Caco-2 (cell line): Measurements from ENCODE around the gene TAS2R20. TPM values are rescaled to one million over a fixed set of nuclear protein-coding genes. Genes with fewer than 3 reads are reported as not detected.
"Not testable (repeated sequence)": the region's sequence is repeated elsewhere in the genome, so short reads cannot be mapped to it uniquely, and the experiment has no call there.

Source experiments
- Bru-seq: library from RNA; stranded (reverse); fragments of 400-500 nt; gene quantifications from one replicate; lab custom pipeline; 2021; lab: Mats Ljungman, UMichigan
- BruChase-seq, 2 experiments: library from RNA; stranded (reverse); fragments of 400-500 nt; gene quantifications; one replicate each; lab custom pipeline; 2021; lab: Mats Ljungman, UMichigan
- BruUV-seq: library from RNA; stranded (reverse); fragments of 400-500 nt; replicated peaks from 2 replicates; lab custom pipeline; 2021; lab: Mats Ljungman, UMichigan
- CTCF ChIA-PET: fragments of 300-600 bp; sonication (Branson Sonifier 250); formaldehyde crosslinking; loops from one replicate; lab custom pipeline; 2022; ENCODE audit warnings: antibody characterized with exemption; lab: Charles Lee
- POLR2A ChIA-PET: fragments of 300-600 bp; sonication (Branson Sonifier 250); formaldehyde crosslinking; loops from one replicate; lab custom pipeline; 2022; ENCODE audit warnings: antibody characterized with exemption; lab: Charles Lee
- DNase-seq, 2 experiments: peaks; one replicate each; pipeline versions ENCODE4 v3.0.0 to v3.0.0-alpha.2; 2020 to 2022
- H3K27me3 ChIP-seq: replicated peaks from 2 replicates; pipeline ENCODE4 v1.6.0; 2011; ENCODE audit warnings: low read length; ENCODE audit not compliant: control insufficient read depth, insufficient read depth
- H3K36me3 ChIP-seq: 2 replicates; pipeline ENCODE4 v1.5.1; 2011; ENCODE audit warnings: low read length; ENCODE audit not compliant: control insufficient read depth, insufficient read depth
- H3K4me1 ChIP-seq: fragments of 250-450 bp; sonication (Bioruptor Pico); 2 replicates; pipeline ENCODE4 v1.5.1; 2020; ENCODE audit warnings: mild to moderate bottlenecking
- H3K4me3 ChIP-seq: 2 replicates; pipeline ENCODE4 v1.5.1; 2011; ENCODE audit warnings: low read depth, mild to moderate bottlenecking, control low read depth, low read length
- H3K9me3 ChIP-seq: fragments of 250-450 bp; sonication (Bioruptor Pico); 2 replicates; pipeline ENCODE4 v1.5.1; 2020; ENCODE audit warnings: mild to moderate bottlenecking, moderate library complexity
- H3K27ac Mint-ChIP-seq: one replicate; pipeline ENCODE4 v1.8.0; 2022; ENCODE audit warnings: mixed read lengths; ENCODE audit not compliant: unreplicated experiment
- H3K27me3 Mint-ChIP-seq: one replicate; pipeline ENCODE4 v1.8.0; 2022; ENCODE audit warnings: mixed read lengths; ENCODE audit not compliant: insufficient read depth, unreplicated experiment
- H3K36me3 Mint-ChIP-seq: one replicate; pipeline ENCODE4 v1.8.0; 2022; ENCODE audit warnings: mild to moderate bottlenecking, mixed read lengths; ENCODE audit not compliant: insufficient read depth, unreplicated experiment
- H3K4me1 Mint-ChIP-seq: one replicate; pipeline ENCODE4 v1.8.0; 2022; ENCODE audit warnings: low read depth, mixed read lengths; ENCODE audit not compliant: unreplicated experiment
- H3K4me3 Mint-ChIP-seq: one replicate; pipeline ENCODE4 v1.8.0; 2022; ENCODE audit warnings: mild to moderate bottlenecking, moderate library complexity, mixed read lengths; ENCODE audit not compliant: unreplicated experiment
- H3K9me3 Mint-ChIP-seq: one replicate; pipeline ENCODE4 v1.8.0; 2022; ENCODE audit warnings: mixed read lengths; ENCODE audit not compliant: unreplicated experiment
- intact Hi-C: fragments of 100-400 bp; cut with micrococcal nuclease; formaldehyde crosslinking; loops from one replicate; pipeline ENCODE4 v1.10.0; 2022; ENCODE audit not compliant: unreplicated experiment
- long read RNA-seq: library from polyadenylated mRNA; stranded (forward); transcript quantifications from one replicate; pipeline ENCODE4 v2.0.0, GENCODE V29; 2022
- total RNA-seq: library from RNA; stranded (reverse); gene quantifications from 2 replicates; pipeline ENCODE4 v1.2.3, GENCODE V29; 2022
- TF ChIP-seq, protein P1 (sequence below), 2 experiments: fragments of 200-600 bp in 1 of 2; IDR thresholded peaks; 1 replicate in 1 of 2; 2 replicates in 1 of 2; pipeline versions ENCODE4 v1.5.1 to v1.8.0; 2011 to 2022; ENCODE audit warnings: antibody characterized with exemption in 1 of 2, control low read depth in 1 of 2, inconsistent platforms in 1 of 2, low read depth in 1 of 2, low read length in 1 of 2, mild to moderate bottlenecking in 1 of 2, moderate library complexity in 1 of 2; ENCODE audit not compliant: insufficient read depth in 1 of 2, severe bottlenecking in 1 of 2, unreplicated experiment in 1 of 2

TAS2R20 gene, protein sequence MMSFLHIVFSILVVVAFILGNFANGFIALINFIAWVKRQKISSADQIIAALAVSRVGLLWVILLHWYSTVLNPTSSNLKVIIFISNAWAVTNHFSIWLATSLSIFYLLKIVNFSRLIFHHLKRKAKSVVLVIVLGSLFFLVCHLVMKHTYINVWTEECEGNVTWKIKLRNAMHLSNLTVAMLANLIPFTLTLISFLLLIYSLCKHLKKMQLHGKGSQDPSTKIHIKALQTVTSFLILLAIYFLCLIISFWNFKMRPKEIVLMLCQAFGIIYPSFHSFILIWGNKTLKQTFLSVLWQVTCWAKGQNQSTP
- total RNA-seq (2.2 and 3.8 TPM in 2 replicates), Bru-seq, nascent RNA (percentile 93 among the genes with signal in this experiment), BruChase-seq, experiment 1, labeled RNA remaining after a 2-hour chase (percentile 94 among the genes with signal in this experiment), BruChase-seq, experiment 2, labeled RNA remaining after a 6-hour chase (percentile 78 among the genes with signal in this experiment)
- long read RNA-seq, result 0 reads

DNA sequence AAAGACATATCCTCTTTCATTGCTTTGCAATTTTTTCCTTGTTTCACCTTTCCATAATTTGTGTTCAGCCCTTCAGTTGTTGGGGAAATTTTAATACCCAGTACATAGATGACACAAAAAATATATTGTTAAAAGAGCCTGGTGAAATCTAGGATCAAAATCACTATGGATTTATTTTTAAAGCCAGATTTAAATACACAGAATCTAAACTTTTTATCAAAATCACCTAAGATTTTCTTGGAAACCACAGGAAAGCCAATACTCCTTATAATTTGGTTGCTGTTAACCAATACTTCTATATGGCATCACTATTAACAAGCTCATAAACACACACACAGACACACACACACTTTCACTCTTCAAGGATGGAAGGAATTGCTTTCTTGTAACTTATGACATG lies at the start of gene TAS2R20:
Gene TAS2R20 (minus strand): TSS at position 101 of the 400 bp plus-strand sequence. CDS start 429 bp downstream, outside the sequence.
- H3K27me3 Mint-ChIP-seq, result no peaks in the 10 kb centered on the region
- H3K27ac Mint-ChIP-seq, result no peak within 1 kb of the TSS
- DNase-seq, result no peak
- BruUV-seq, result no TSS peak
- POLR2A ChIA-PET, result no interaction called here
- H3K4me1 ChIP-seq, result no peaks in the 10 kb centered on the region
- no peaks in the 10 kb centered on the region for H3K4me1 Mint-ChIP-seq
- H3K36me3 ChIP-seq, result no peaks in the 10 kb centered on the region
- CTCF ChIA-PET, result interaction anchor here (0.6 kb wide), 1 partner anchor 173 kb away, joined by 3 read pairs; no protein-coding TSS in a partner anchor
- H3K27me3 ChIP-seq, result no peaks in the 10 kb centered on the region
- H3K36me3 Mint-ChIP-seq, result no peaks in the 10 kb centered on the region
- intact Hi-C loops, result no loop called here
- H3K4me3 Mint-ChIP-seq, result no peak within 1 kb of the TSS
- H3K9me3 Mint-ChIP-seq, result peaks cover 9% of the 10 kb centered on the region
- H3K4me3 ChIP-seq, result no peak within 1 kb of the TSS
- no peaks in the 10 kb centered on the region for H3K9me3 ChIP-seq
- TF ChIP-seq, protein P1, sequence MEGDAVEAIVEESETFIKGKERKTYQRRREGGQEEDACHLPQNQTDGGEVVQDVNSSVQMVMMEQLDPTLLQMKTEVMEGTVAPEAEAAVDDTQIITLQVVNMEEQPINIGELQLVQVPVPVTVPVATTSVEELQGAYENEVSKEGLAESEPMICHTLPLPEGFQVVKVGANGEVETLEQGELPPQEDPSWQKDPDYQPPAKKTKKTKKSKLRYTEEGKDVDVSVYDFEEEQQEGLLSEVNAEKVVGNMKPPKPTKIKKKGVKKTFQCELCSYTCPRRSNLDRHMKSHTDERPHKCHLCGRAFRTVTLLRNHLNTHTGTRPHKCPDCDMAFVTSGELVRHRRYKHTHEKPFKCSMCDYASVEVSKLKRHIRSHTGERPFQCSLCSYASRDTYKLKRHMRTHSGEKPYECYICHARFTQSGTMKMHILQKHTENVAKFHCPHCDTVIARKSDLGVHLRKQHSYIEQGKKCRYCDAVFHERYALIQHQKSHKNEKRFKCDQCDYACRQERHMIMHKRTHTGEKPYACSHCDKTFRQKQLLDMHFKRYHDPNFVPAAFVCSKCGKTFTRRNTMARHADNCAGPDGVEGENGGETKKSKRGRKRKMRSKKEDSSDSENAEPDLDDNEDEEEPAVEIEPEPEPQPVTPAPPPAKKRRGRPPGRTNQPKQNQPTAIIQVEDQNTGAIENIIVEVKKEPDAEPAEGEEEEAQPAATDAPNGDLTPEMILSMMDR (IDR thresholded peaks at IDR 0.05; ENCODE audit: insufficient read depth in 1 of 2, low read depth in 1 of 2, low read length in 1 of 2, severe bottlenecking in 1 of 2, unreplicated experiment in 1 of 2), result no peak

DNA sequence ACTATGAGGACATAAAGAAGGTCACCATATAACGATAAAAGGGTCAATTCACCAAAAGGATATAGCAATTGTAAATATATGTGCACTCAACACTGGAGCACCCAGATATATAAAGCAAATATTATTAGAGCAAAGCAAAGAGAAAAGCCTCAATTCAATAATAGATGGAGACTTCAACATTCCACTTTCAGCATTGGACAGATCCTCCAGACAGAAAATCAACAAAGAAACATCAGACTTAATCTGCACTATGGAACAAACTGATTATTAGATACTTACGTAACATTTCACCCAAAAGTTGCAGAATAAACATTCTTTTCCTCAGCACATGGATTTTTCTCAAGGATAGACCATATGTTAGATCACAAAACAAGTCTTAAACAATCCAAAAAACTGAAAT lies 43.3 kb upstream of the TAS2R20 start:
- CTCF ChIA-PET, result not testable (repeated sequence)

DNA sequence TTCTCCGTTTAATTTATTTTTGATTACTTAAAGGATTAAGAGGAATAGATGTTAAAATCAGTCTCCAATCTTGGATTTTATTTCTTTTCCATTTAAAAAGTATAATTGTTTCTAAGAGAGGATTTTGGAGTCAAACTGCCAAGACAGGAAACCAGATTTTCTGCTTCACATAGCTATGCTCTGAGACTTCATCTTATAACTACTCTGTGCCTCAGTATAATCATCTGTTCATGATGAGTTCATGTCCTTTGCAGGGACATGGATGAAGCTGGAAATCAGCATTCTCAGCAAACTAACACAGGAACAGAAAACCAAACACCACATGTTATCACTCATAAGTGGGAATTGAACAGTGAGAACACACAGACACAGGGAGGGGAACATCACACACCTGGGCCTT lies 42.1 kb upstream of the TAS2R20 start:
- Mint-ChIP-seq H3K27ac (no peak overlapping the region), H3K4me3 (no peak overlapping the region), H3K4me1 (peaks cover 8% of the 10 kb centered on the region), H3K9me3 (no peaks in the 10 kb centered on the region), H3K27me3 (no peaks in the 10 kb centered on the region), H3K36me3 (peaks cover 24% of the 10 kb centered on the region)
- no TSS peak for BruUV-seq
- Histone ChIP-seq H3K4me3 (no peak overlapping the region), H3K36me3 (no peaks in the 10 kb centered on the region), H3K9me3 (no peaks in the 10 kb centered on the region), H3K4me1 (no peaks in the 10 kb centered on the region), H3K27me3 (no peaks in the 10 kb centered on the region)
- no peak for DNase-seq
- intact Hi-C loops, result no loop called here
- POLR2A ChIA-PET, result no interaction called here
- CTCF ChIA-PET, result no interaction called here
- TF ChIP-seq, protein P1 (IDR thresholded peaks at IDR 0.05; ENCODE audit: insufficient read depth in 1 of 2, low read depth in 1 of 2, low read length in 1 of 2, severe bottlenecking in 1 of 2, unreplicated experiment in 1 of 2), result no peak

More for the DNA sequence above, 43.3 kb upstream of the TAS2R20 start:
- BruUV-seq, H3K4me3 ChIP-seq, DNase-seq, H3K4me1 ChIP-seq, H3K9me3 Mint-ChIP-seq, H3K27ac Mint-ChIP-seq, H3K27me3 ChIP-seq, POLR2A ChIA-PET, H3K27me3 Mint-ChIP-seq, H3K36me3 ChIP-seq, H3K4me1 Mint-ChIP-seq, H3K9me3 ChIP-seq, H3K4me3 Mint-ChIP-seq, intact Hi-C loops: not testable (repeated sequence)
- H3K36me3 Mint-ChIP-seq, result peaks cover 28% of the 10 kb centered on the region
